HG03095 (cell line): ENCODE data around the gene CYRIA.
A peak's percentile ranks its signal among the peaks of the same experiment; 100 is the strongest.

Experiments used
- ATAC-seq: cut with Tn5 transposase; IDR thresholded peaks from one replicate; pipeline ENCODE4 v1.9.1; 2021; ENCODE audit warnings: moderate library complexity; ENCODE audit not compliant: unreplicated experiment

CYRIA gene

DNA sequence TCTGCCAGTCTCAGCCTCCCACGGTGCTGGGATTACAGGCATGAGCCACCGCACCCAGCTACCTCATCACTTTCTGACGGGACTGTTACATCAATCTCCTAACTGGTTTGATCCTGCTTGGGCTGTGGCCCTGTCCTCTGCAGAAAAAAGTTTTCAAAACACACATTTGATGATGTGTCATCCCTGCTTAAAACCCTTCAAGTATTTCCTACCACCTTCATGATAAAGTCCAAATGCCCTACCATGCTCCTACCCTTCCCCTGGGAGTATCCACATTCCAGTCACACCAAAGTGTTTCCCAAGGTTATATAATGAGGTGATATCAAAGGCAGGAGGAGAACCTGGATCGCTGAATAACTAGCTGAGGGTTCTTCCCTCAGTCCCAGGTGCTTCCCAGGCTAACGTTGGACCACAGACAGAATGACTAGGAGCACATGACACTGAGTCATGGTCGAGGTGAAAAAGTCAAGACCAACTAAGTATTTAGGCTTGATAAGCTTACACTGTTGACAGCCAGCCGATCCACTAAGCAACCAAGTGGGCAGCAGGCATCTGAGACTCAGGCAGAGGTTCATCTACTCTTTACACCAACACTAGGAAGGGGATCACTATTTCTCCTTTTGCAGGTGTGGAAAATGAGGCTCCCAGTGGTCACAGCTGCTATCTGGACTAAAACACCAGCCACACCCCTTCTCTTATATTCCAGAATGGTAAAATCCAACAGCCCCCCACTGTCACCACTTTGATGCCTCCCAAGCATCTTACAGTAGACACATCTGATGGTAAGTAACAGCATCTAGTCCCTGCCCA lies 31.8 kb downstream of the CYRIA start:
- no peak for ATAC-seq

DNA sequence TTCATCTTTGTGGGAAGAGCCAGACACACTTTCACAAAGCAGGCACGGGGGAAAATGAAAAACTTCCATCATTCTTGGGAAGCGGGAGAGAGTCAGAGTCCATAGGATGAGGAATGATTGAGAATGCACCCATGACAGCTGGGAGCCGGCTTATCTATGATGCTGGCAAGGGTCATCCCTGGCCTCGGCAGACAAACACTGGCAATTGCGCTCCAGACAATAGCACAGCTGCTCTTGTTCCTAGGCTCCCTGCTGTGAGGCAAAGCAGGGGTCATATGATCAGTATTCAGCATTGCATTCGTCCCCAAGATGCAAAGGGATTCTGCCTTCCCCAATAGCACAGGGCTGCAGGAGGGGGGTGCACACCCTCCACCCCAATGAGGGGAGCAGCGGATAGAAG lies 33.0 kb downstream of the CYRIA start:
- ATAC-seq = no peak

DNA sequence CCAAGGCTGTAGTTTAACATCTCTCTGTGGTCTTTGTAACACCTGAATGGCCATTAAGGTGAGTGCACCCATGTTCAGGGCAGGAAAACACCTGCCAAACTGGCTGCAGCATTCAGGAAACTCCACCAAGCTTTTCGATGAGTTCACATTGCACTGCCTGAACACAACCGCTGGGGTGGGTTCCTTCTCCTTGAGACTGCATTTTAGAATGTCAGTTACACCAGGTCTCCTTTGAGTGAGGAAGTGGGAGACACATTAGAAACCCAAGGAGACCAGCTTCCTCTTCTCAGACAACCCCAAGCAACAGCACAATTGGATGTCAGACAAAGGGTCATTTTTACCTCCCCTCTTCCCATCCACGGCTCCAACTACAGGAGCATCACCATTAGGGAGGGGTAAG lies 35.2 kb downstream of the CYRIA start:
- no peak for ATAC-seq

DNA sequence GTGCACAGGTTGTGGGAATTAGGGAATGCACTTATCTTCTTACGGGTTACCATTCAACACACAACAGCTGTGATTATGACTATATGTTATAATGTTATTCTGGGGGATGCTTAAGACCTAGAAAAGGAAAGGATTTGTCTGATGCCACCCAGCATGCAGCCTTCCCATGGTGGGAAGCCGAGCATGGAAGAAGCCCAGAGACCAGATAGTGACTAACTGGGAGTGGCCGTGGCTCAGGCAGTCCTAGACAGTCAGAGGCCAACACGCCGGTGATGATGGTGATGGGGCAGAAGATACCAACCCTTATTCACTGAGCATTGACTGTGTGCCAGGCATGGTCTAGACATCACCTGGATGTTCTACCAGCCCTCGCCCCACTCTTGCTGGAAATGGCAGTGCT lies 35.9 kb downstream of the CYRIA start:
- ATAC-seq = no peak

DNA sequence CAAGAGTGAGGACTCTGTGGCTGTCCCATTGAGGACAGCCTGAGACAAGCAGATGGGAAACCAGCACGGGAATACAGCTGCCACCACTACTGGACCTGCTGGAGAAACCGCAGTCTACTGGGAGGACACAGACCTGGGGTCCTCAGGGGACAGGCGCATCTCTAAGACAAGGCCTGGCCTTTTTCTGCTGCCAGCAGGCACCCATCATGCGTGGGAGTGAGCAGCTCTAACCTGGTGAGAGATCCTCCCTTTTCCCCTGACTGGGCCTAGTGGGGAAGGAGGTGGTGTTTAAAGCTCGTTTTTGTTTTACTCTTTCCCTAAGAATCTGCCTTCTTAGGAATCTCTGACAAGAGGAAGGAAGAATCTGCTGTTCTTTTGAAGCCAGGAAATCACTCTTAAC lies 36.6 kb downstream of the CYRIA start:
- ATAC-seq = no peak

DNA sequence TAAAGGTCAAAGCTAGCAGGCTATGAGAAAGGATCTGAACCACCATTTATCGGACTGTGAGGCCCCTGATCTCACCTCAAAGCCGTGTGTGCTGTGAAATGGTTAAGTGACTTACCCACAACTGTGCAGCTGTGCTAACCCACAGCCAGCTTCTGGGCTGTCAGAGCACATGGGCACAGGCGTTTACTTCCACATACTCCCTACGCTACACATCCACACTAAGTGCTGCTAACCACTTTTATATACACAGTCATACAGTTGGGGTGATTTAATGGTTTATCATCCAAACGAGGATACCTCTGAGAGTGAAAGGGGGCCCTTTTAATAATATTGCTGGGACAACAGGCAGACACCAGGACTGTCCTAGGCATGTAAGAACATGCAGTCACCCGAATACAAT lies 37.3 kb downstream of the CYRIA start:
- ATAC-seq = no peak

DNA sequence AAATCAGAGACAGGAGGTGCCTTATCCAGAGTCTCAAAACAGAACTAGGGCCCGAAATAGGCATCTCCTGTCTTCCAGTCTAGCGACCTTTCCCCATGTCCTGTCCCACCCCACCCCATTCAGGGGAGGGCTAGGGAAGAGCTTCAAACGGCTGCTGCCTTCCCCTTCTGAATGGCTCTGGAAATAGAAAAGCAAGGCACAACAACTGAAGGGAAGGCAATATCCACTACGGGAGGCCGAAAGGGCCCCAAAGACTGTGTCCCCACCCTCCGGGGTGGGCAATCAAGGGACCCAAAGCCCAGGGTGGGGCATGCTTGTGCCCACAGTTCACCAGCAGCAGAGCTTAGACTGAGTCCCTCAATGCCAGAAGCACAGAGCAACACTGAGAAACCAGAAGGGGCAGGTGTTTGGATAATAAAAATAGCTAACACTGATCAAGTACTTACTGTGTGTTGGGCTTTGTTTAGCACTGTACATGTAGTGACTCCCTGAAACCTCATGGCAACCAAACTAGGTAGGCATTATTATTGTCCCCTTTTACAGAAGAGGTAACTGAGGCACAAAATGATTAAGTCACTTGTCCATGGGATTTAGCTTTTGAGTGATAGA lies 38.5 kb downstream of the CYRIA start:
- no peak for ATAC-seq

DNA sequence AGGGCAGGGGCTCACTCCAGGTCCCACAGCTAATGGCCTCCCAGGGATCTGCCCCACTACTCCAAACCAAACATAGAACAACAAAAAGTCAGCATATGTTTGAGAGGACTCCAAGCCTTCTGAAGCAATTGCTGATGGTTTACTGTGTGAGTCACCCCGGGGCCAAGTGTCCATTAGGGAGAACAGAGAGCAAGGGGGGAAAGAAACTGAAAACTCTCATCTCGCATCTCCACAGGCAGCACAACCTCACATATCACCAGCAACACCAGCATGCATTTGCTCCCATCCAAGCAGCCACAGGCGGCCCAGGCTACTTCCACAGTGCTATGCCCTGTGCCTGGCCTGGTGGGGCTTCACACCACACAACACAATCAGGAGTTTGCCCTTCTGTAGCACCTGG lies 39.1 kb downstream of the CYRIA start:
- ATAC-seq = no peak

DNA sequence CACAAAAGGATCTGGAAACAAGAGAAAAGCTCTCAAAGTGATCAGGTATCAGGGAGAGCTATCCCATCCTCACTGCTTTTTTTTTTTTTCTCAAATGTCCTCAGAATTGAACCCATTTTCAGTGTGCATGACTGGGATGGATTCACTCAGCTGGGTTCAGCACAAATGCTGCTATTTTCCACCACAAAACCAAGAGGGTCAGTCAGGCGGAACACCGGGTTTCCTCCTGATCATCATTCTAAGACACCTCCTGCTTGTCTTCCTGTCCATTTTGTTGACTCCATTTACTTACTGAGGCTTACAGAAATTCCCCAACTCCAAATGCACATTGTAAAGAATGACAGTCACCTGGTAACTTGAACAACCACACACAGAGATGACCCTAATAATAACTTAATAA lies 39.9 kb downstream of the CYRIA start:
- peak; percentile 61 for ATAC-seq

DNA sequence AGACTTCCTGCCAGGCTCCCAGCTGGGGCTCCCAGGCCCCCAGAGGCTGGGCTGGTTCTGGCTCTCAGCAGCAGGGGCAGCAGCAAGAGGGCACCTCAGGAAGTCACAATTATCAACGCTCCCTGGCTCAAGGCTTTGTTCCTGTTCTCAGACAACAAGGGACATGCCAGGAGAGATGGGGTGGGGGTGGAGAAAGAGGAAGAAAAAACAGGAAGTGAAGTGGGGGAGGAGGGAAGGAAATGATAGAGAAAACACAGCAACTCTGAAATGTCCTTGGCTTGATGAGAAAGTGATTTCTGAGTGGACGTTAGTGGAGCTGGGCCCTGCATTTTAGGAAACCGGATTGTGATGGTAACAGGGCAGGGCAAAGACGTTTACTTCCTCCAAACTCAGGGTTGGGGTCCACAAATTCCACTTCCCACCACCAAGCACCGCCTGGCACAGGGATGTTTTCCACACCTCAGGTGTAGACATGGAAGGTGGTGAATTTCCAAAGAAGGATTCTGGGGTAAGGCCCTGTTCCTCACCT lies 40.4 kb downstream of the CYRIA start:
- no peak for ATAC-seq

DNA sequence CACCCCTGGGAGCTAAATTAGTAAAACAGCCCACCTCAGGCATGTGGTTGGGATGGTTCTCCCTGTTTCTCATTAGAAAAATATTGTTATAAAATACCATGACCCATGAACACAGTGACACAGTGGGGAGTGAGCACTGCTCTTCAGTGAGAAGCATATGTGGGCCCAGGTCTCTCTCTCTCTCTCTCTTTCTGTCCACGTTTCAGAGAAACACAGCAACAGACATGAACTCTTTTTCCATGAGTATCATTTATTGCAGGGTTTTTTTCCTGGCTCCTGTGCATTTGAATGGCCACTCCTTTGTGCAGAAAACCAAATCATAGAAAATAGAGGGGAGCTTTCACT lies 41.2 kb downstream of the CYRIA start:
- ATAC-seq = no peak

DNA sequence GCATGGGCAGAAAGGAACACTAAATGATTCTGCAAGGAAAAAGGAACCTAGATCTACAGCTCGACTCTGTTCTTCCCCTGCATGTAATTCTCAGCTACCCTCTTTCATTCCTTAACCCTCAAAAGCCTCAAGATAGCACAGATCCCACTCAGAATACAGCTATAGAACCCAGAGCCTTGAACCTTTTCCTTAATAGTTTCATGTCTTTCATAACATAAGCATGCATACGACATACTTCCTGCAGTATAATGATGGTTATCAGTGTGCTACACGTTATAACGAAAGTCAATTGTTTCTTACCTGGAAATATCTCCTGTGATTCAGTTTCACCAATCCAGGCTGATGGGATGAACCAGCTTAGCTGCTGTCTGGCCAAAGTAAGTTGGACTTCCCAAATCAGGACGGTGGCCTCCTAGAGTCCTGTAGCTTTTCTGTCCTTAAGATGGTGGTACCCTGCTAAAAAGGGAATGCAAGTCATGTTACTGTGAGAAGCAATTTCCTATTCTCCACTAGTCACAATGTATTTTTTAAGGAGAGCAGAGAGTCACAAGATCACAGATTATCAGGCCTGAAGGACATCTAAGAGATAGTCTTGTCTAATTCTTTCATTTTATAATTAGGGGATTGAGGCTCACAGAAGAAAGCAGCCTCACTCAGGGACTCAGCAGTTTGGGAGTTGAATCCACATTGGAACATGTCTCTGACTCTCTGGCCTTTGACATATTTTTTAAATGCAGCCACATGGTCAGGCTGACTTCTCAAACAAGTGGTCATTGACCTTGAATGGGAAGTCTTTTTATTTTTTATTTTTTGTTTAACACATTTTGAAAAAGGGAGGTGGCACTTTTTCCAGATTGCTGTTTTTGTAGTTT lies 41.8 kb downstream of the CYRIA start:
- ATAC-seq = no peak

DNA sequence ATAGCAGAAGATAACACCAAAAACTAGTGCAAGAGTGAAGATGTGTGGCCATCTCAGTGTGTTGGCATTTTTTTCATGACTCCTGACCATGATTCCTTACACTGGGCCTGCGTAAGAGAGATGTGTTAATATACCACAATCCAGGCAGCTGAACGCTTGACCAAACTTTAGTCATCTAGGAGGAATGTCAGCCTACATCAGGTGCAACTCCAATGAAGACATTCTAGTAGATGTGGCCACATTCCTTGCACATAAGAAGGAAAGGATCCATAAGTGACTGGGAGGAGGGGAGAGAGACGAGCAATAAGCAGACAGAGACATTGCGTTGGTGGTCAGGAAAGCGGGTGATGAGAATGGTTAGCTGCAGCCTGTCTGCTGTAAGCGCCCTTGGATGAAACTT lies 42.6 kb downstream of the CYRIA start:
- ATAC-seq = no peak

DNA sequence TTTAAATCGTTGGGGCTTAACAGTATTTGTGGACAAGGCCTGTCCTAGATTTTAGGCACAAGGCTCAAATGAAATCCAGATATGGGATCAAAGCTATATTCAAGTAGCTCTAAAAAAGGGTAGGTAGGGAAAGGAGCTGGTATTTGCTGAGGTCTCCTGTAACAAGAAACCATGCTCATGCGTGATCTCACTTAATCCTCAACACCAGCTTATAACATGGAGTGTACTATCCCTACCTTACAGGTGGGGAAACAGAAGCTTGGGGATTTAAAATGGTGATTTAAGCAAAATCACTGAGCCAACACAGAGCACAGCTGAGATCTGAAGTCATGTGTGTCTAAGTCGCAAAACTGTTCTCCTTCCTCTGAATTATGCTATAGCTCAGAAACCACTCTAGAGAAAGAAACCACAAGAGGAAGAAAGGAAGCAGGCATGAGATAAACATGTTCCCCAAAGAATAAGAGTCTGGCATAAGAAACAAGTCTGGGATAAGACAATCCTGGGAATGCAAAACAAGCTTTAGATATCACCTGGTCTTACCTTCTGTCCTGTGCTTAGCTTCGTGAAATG lies 43.1 kb downstream of the CYRIA start:
- no peak for ATAC-seq

DNA sequence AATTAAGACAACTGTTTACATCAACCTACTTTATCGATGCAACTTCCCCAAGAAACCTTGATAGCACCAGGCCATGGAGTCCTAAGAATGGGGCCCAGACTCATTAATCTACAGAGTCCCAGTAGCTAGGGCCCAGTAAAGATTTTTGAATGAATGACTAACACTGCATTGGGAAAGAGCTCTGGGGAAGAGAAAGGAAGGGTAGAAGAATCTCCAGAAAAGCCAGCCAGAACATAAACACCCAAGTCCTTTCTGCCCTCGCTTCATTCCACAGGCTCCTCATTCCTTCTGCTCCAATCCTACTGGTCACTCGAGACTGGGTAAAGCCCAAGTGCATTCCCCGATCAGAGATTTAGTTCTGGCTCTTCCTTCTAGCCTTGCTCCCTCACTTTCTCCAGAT lies 44.3 kb downstream of the CYRIA start:
- ATAC-seq = no peak

DNA sequence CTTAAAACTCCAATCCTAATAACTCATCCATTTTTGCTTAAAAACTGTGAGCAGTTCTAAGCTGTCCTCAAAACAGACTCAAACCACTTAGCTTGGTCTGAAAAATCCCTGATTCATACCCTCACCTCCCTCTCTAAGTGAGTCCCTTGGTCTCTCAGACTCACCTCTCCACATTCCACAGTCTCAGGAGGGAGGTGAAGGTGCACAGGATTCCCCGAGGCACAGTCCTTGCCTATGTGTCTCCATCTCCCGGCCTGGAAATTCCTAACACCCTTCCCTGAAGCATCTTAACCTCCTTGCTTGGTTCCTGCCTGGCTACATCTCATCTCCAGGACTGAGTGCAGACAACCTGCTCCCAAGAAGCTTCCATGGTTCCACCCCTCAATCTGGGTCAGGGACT lies 45.0 kb downstream of the CYRIA start:
- no peak for ATAC-seq

DNA sequence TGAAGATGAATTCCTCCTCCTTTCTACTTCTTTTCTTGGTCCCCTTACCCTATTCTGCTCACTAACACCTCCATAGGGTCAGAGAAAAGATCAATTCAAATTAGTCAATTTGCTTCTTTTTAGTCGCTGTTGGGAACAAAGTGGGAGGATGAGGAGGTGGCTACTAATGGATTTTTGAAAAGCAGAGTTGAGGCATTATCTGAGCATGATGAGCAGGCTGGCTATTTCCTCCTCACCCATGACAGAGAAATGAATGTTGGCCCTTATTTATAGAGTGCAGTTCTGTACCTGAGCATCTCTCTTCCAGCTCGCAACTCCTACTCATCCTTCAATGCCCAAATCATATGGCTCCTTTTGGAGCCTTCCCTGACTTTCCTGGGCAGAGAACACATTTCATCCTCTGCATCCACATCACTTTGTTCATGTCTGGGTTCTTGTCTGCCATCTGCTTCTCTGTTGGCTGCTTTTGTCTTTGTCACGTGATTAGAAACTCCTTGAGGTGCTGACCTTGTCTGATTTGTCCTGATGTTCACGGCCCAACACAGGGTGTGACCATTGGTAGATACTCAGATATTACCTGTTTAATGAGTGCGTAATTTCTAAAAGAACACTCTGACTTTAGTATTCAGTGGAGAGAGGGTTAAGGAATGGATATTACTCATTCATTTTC lies 45.9 kb downstream of the CYRIA start:
- no peak for ATAC-seq

DNA sequence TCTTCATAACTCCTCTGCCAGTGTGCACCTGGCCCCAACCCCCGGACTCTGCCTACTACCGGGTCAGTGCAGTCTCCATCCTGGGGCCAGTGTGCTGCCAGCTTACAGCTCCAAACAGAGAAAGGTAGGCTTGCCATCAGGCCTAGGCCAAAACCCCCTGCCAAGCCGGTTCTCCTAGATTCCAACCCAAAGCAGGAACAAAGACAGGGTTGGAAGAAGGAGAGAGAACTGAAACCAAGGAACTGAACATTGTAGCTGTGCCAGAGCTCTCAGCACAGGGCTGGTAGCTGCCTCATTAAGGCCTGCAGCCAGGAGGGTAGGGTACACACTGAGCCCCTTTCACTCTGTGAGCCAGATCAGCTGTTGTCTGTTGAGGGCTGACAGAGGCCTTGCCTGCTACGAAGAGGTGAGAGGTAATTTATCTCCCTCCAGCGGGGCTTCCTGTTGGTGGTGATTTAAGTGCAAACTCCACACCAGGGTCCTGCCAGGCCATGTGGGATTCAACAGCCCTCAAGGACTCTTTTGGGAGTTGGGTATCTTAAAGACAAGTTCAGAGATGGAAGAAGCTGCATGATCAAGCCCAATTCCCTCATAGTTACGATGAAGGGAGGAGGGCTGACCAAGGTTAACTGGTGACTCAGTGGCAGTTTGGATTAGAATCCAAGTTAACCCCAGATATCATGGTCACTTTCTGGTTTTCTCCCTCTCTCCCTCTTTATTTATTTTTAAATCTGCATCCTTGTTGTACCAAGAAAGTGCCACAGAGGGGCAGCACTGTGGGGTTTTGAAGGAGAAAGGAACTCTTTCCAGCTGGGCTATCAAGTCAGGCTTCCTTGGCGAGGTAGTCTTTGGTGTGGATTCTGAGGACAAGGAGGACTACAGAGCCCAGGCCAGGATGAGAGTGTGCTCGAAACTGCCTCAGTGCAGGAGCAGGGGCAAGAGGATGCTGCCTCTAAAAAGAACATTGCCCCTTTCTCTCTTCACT lies 48.1 kb downstream of the CYRIA start:
- ATAC-seq = no peak
